ENCODE measurements around the gene ABLIM1.

DNA sequence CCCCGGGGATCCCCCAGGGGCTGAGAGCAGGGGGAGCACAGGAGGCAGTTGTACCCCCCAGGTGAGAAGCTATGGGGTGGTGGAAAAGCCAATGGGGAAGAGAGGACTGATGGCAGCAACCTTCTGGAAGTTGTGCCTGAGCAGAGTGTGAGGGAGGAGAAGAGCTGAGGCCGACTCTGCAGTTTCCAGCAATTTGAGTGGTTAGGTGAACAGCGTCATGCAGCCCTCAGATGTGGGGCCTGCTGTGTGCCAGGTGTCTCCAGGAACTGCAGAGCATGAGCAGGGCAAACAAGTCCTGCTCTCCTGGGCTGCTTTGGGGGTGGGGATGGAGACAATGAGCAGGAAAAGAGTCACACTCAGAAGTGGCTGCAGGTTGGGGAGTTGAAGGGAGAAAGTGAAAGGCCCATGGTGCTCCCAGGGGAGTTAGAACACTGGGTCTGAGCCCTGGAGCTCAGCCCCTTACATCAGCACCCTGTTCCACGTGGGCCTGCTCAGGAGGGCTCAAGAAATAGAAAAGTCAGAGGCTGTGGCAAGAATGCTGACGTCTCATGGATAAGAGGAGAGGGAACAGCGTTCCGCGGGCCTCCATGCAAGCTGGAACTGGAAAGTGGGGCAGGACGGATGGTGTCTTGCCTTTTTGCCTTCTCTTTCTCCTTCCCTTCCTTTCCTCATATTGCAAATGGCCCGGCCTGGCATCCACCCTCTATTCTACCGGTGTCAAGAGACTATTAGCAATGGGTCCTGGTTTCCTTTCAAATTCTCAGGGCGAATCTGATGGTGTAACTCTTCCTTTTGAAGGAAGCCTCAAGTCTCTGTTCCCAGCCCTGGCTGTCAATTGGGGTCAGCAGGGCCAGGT, 249.7 kb downstream of the ABLIM1 start:
- no peak for TF ChIP-seq CAMTA2 (CRISPR knock-in tag; IDR thresholded peaks at IDR 0.05; ENCODE audit: borderline replicate concordance)
- TF ChIP-seq ZBTB21 (CRISPR knock-in tag; IDR thresholded peaks at IDR 0.05) = no peak
- no peak for TF ChIP-seq CREB1 (IDR thresholded peaks at IDR 0.05)
- TF ChIP-seq CREB1 (CRISPR knock-in tag; IDR thresholded peaks at IDR 0.05) = no peak

Data from HepG2 (cell line).